CD4-positive, alpha-beta T cell treated with Interleukin-15 for 4 hours (primary cell): ENCODE results near the gene NPAS3.

Experiments used
- DNase-seq: peaks from one replicate; pipeline ENCODE4 v3.0.0-alpha.2; 2020; ENCODE audit warnings: low spot score

NPAS3 gene

DNA sequence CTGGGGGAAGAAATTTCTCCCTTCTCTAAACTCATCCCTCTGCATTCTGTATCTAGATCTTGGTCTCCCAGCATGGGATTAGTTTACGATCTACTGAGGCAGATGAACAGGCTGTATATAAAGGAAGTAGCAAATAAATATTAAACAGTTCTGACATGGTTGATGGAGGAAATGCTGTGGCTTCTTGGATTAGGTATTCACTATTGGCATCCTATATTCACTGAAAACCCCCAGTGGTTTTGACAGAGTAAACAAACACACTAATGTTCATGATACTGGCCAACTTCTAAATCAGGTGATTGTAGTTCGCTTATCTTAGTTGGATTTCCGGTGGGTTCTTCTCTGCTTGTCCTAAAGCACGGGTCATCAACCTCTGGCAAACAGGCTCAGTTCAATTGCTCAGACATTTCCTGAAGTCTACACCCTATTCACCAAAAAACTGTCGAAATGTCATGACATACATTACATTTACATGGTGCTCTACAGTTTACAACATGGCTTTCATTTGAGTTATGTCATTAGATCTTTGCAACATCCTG, 578.3 kb downstream of the NPAS3 start:
- no peak for DNase-seq

DNA sequence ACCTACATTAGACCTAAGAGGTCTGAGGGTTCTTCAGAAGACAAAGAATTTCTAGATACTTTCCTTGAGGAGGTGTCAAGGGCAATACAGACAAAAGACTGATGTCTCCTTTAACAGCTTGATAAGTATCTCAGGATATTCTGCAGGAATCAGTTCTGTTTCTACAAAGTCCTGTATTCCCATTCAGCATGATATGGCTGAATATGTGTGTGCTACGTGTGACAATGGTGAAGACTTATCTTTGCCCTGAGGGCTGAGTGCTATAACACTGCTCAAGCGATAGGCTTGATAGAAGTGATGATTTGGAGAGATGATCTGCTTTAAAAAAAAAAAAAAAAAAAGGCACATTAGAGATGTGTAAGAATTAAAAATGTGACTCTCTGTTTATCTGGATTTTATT, 582.5 kb downstream of the NPAS3 start:
- DNase-seq, result no peak

DNA sequence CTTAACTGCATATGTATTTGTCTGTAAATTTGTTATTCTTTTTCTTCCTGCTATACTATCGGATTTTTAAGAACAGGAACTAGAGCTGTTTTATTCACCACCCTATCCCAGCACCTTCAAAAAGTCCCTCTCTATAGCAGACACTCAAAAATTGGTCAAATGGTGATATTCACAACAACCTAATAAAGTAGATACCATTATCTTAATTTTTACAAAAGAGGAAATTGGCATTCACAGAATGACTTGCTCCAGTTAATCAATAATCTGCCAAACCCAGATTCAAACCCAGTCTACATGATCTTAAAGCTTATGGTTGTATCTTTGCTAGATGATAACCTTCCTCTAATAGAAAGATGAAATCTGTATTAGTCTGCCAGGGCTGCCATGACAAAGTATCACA, 585.6 kb downstream of the NPAS3 start:
- no peak for DNase-seq

DNA sequence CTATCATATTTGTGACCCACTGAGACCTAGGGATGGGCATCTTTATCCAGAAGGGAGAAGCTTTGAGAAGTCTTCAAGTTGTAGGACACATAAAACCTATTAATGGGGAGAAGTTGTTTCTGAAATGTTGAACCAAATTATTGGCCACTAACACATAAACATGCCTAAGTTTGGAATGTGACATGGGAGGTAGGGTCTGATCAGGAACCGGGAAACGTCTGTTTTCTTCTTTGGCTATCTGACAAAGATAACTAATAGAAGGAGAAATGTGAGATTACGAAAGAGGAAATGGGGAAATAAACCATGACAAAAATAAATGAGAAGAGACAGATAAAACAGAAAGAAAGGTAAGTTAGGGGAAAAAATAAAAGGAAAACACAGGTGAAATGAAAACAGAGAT, 586.9 kb downstream of the NPAS3 start:
- DNase-seq, result no peak

DNA sequence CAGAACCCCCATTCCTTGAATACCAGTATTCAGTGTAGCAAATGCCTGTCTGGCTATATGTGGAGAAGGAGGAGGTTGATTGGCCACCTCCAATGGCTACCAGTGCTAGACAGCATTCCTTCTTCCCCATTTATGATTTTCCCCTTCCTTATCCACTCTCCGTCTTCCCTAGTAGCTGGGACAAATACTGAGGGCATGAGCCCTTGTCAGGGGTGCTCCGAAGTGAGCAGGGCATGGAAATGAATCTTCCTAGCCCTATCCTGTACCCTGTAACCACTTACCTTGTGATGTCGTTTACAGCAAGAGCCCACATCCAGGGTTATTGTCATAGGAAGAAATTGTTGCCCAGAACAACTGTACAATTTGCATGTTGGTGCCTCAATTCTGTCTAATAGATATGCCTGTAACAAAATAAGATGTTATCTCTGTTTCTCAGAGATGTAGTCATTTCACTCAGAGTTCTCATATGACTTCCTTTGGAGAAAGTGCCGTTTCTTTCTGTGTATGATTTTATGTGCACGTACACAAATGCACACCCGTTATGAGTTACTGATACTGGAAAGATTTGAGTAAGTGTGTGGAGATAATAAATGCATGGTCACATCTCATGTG, 588.5 kb downstream of the NPAS3 start:
- no peak for DNase-seq

DNA sequence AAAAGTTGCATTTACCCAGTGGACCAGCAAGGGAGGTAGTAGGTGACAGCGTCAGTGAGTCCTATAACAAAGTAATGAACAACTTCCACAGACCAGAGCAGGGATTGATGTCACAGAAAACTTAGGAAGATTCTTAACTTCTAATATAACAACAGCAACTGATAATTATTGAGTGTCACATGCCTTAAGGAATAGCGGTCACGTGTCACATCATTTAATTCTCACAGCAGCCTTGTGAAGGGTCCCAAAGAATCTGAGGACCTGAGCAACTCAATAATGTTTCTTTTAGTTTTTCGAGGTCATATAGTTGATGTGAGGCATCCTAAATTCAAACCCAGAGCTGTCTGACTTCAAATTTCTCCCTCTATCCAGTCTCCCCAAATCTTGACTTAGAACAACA, 590.0 kb downstream of the NPAS3 start:
- DNase-seq, result no peak

DNA sequence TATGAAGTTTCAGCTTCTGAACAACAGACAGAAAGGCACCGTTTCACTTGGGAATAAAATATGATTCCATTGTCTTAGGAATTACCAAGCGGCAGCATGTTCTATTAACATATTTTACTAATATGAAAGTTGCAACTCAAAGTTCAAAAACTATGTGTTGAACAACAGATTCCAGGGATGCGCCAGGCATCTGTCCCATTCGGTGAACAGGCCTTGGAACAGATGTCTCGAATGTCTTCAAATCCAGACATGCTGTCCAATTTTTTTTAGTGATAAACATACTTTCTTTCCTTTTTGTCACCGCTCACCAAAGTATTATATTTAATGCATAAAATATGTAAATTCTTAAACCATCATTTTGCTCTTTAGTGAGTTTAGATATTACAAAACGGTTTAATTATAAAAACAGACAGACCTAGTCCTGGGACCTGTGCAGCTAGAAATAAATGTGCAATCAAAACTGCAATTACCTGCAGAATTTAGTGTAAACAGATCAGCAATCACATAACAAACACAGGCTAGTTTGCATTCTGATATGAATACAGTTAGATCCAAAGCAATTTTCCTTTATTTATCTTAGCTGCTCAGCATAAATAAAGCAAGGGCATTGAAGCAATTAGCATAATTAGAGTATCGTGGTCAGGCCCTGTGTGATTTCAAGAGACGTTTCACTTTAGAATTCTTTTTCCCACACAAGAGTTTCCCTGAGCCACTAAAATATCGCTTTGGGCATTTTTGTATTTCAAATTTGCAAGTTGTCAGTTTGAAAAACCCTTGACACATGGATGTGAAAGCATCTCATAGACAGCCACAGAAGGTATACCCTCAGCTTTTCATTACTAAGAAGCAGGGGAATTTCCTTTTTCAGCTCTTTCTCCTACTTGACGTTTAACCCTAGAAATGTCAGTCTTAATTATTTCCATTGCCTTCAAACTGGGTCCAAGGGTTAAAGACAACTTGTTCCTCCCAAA, 591.4 kb downstream of the NPAS3 start:
- no peak for DNase-seq

DNA sequence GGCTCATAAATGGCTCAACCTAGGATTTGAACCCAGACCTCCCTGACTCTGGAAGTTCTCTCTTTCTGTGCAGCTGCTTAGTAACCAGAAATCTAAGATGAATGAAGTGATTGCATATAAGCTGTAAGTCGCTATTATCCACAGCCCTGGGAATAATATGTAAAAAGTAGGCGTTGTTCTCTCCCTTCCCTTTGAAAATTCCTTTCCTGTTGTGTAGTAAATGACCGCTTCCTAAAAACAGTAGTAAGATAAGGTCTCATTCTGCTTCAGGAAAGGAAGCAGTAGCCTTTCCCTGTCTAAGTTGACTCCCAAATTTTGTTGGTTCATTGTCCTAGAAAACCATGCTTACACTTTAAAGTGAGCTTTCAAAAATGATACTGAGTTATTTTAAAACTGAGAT, 593.9 kb downstream of the NPAS3 start:
- DNase-seq, result no peak

DNA sequence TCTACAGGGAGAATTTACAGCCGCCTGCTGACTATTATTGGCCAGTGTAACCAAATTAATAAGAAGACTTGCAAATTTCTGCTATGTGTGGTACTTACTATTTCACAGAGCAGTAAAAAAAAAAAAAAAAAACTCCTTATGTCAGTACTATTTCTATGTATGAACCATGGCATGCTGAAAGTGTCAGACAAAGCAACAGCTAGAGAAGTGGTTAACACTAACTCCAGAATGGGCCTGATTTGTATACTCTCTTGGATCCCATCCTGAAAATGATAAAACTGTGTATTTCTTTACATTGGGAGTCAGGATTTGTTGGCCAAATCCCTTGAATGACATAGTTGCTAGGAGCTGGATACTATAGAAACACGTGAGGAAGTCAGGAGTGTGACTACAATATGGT, 595.4 kb downstream of the NPAS3 start:
- no peak for DNase-seq

DNA sequence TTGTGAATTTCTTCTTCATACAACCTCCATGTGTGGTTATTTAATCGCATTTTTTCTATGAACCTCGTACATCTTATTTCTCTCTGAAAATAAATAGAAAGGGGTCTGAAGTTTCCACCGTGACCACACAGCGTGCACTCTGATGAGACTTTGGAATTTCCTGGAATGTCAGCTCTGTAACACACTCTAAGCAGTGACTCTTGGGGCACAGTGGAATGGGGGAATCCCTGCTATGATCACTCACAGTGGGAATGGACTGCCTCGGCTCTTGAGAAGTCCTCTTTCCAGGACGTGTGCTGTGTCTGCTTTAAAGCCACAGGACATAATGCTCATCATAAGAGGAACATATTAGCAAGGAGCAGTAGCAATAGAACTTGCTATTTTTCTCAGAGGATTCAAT, 596.0 kb downstream of the NPAS3 start:
- DNase-seq, result no peak

DNA sequence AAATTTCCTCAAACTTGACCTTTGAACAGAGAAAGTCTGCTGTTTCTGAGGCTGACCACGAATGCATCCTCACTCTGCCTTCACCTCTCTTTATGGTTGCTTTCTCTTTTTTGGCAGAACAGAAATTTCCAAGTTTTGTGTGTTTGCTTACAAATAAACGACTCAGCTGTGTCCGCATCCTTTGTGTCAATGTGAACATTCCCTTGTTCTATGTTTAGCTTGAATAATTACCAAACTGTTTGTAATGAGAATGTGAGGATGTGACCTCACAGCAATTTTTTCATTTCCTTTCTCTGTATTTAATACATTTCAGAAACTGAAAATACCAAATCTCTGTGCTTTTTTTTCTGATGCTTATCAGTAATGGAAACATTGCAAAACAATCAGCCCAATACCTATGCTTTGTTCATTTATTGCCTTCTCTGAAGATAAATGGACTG, 601.3 kb downstream of the NPAS3 start:
- DNase-seq, result no peak

DNA sequence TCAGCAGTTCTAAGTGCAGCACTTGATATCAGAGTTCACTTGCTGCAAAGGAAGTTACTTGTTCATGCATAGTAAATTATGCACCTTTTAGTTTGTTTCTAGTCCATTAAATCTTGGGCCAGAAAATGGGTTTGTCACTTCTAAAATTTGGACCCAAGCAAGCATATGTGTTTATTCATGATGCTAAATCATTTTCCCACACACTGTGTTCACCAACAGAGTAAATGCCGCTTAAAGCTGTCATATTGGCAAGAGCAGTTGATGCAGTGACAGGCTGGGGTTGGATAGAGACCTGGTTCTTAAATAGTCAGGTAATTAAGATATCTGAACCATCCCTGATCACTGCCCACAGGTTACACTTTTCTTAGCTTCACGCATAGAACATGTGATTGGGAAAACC, 602.5 kb downstream of the NPAS3 start:
- no peak for DNase-seq

DNA sequence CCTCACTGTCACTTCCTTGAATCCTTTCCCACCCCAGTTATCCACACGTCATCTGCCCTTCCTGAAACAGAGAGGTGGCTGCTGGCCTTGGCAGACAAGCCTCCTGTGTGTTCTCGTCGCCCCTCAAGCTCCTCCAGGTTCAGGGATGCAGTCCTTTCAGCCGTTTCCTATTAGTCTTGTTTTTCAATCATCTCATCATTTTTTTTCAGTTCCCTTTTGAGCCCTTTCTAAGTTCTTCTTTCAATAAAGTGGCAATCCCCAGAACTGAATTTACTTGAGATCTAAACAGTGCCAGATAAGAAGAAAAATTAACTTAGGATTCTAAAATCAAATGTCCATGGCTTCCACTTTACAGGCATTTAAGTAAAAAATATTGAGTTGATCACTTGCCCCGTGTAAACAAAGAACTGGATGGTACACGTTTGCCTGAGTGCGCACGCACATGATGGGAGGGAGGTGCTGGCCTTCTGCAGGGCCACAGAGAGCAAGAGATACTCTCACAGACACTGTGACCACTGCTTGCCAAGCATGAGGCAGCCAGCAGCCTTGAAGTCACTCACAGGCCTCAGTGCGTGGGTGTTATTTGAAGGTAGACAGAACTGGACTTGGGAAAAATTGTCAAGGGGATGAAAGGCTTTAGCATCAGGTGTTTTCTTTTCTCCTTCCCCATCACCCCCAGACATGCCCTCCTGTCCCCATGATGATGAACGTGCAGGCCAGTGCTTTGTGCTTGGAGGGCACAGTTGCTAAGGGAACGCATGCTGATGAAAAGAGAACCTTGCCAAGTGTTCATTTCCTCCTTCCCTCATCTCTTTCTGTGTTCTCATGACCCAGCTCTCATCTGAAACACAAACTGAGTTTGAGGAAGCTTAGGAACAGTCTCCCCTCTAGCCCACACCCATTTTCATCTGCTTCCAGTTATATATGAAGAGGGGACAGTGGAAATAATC, 603.9 kb downstream of the NPAS3 start:
- no peak for DNase-seq

DNA sequence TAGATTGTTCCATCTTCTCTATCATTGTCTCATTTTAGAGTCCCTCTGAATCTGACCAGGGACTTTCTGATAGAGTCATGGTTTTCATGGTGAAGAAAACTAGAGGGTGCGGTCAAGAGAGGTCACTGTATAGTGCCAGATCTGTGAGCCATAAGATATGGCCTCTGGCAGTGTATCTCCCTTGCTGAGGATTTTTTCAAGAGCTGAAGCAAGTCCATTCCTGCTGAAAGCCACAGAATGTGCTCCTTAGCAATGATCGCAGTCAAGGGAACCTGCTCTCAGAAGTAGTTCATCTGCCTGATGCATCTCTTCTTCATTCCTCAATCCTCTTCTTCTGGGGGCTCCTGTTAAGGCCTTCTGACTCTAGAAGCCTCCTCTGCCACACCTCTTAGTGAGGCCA, 607.0 kb downstream of the NPAS3 start:
- no peak for DNase-seq

DNA sequence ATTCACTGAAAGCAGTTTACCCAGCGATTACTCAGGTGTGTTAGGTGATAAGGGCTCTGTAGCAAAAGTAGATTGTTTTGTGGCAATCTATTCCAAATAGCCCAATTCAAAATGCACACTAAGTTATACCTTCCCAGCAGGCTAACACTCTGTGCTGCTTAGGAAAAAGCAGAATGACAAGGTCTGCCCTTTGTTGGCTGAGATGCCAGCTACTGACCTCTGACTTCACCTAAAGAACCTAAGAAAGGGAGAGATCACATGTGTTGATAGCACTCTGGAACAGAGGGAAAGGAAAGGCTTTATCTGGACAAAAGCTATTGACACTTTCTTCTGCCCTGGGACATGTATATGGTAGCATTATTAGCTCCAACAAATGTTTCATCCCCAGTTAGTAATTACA, 609.9 kb downstream of the NPAS3 start:
- DNase-seq, result no peak

DNA sequence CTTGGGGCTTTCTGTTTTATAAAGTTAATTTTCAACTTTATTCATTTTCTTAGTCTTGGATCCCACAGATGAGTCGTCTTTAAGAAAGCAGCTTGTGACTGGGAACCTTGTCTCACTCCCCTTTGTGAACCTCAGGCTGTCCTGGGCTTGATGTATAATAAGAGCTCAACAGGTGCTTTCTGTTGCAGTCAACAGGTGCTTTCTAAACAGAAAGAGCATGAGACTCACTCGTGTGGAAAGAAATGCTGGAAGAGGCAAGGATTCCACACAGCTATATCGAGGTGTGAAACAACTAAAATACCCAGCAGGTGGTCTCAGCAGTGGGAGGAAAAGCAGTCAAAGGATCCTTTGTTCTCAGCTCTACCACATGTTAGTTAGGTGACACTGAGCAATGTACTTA, 613.3 kb downstream of the NPAS3 start:
- no peak for DNase-seq

DNA sequence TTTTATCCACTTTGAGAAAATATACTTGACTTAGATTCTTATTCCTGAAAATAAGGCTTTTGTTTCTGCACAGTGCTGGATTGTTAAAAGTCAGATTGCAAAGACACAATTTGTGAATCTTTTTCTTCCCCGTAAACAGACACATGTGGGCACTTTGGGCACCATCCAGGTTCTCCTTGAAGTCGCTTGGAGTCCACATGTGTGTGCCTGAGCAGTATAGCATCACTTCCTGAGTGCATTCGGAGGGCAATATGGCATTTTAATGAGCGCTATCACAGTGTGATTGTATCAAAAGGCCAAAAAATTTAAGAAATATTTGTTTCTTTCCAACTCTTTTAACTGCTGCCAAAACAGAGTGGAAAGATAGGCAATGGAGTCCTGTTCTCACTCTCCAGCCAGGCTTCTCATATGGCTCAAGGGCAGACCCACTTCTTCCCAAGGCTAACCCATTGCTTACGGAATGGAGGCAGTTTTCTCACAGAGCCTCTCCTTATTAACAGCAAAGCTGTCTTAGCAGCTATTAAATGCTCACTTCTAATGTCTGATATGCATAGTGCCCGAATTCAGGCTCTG, 615.1 kb downstream of the NPAS3 start:
- DNase-seq, result no peak

DNA sequence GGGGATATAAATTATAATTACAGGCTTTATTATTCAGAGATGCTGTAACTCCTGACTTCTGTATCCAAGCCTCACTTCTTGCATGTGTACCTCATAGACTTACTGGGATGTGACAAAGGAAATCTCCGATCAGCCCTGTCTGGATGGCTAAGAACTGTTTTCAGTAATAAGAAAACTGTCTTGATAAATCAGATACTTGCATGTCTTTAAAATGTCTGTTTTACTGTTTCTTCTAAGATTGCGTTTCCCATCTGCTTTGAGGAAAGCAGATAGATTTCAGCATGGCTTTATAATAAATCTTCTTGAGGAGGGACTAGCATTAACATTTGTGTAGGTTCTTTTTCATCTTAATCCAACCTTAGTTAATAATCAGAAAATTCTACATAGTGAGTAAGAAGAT, 616.3 kb downstream of the NPAS3 start:
- DNase-seq, result no peak

DNA sequence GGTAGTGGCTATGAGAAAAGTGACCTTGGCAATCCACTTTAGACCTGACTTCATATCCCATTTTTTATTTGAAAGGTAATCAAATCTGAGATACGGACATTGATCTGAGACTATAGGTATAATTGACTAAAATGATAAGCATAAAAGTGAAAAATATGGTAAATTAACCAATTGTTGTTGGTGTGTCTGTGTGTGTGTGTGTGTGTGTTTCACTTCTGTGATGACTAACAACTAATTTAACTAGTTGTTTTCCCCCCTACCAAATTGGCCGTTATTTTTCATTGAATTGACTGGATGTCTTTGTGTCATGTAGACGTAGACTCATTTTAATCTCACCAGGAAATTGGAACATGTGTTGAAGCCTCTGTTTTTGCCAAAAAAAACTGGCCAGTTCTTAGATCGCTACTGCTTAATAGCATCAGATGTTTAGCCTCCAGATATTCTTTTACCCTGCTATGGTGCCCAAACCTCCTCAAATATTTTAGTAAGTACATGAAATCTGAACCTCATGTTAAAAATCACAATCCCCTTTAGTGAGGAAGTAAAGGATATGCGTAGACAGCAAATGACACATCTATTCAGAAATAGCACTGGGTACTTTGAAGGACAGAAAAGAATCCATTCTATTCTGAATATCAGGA, 617.2 kb downstream of the NPAS3 start:
- DNase-seq, result no peak

DNA sequence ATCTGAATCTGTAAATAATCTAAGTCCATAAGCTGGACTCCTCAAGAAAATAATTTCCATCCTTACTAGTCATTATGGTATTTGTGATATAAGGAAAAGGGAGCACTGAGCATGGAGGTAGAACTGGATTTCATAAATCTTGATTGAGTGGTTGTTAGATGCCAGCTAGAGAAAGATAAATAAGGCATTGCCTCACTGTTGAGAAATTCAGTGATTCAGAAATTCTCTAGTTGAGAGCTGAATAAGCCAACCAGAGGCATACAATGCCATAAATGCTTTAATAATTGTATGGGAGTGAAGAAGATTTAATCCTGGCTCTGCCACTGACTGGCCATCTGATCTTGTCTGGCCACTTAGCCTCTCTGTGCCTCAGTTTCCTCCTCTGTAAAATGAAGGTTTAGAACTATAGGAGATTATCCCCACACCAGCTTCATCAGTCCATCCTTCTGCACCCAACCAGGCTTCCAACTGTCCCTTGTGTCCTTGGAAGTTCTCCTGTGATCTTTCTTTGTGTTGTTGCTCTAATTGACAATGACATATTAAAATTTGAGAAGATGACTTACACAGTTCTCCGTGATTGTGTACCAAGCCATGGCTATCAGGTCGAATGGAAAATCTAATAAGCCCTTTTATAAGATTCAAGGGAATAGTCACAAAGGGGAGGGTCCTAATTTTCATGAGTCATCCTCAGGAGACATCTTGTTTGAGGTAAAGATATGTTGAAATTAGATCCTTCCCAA, 617.9 kb downstream of the NPAS3 start:
- DNase-seq, result no peak
